Measurements from ENCODE around the gene TRIM32. TPM values are rescaled to one million over a fixed set of nuclear protein-coding genes. Genes with fewer than 3 reads are reported as not detected.

Gene TRIM32
- total RNA-seq, 2 experiments from 2014 or later, result 11.4 to 13.9 TPM

GRCh38 chr9:116703634-116704033 lies 16.5 kb downstream of the TRIM32 start:
- DNase-seq (ENCODE audit: low spot score), result no peak

DNA sequence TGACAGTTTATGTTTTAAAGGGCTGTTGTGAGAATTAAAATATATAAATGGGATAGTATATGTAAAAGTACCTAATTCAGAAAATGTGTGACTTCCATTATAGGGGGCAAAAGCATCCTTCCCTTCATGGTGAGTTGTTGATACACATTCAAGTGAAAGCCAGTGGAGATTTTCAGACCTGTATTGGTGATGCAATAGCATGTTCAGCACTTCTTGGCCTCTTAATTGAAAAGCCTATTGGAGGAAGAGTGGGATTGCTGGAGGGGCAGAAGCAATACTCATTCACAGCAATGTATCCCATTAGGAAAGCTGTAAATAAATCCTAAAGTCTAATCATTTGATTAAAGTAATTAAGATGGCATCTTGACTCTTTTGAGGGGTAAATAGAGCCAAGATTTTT lies 17.4 kb downstream of the TRIM32 start:
- DNase-seq (ENCODE audit: low spot score), result no peak
- peaks cover 17% of the 10 kb centered on the region for H3K36me3 ChIP-seq (ENCODE audit: insufficient read depth, low read length)
- POLR2A ChIA-PET, result interaction anchor here (0.7 to 1.3 kb wide), 2 partner anchors 16 to 17 kb away, joined by 3 read pairs; partner anchors contain the start of gene TRIM32
- no peak overlapping the region for H2AFZ ChIP-seq (ENCODE audit: low read length)
- no peaks in the 10 kb centered on the region; the same call in 1 of the 2 replicates for H4K20me1 ChIP-seq (ENCODE audit: insufficient read depth, low read length)
- H3K4me2 ChIP-seq (ENCODE audit: low read length), result no peak overlapping the region
- intact Hi-C loops (cut with micrococcal nuclease; ENCODE audit: unreplicated experiment), result no loop called here
- CTCF ChIA-PET (ENCODE audit: unreplicated experiment), result no interaction called here
- no peaks in the 10 kb centered on the region for H3K79me2 ChIP-seq (ENCODE audit: insufficient read depth, low read depth, low read length)
- no TSS peak for BruUV-seq (replicated peaks)
- no peak overlapping the region for H3K27ac ChIP-seq (ENCODE audit: low read depth, low read length, poor library complexity, severe bottlenecking)
- H3K9me2 ChIP-seq (ENCODE audit: insufficient read depth, low read length), result no peaks in the 10 kb centered on the region
- no peaks in the 10 kb centered on the region for H3K4me1 ChIP-seq (ENCODE audit: insufficient read depth, low read length, poor library complexity, severe bottlenecking)
- H3K4me3 ChIP-seq (ENCODE audit: low read depth, low read length, poor library complexity, severe bottlenecking), result no peak overlapping the region
- H3K9me3 ChIP-seq (ENCODE audit: low read length), result no peaks in the 10 kb centered on the region
- no peak for TF ChIP-seq CTCF (conservative IDR thresholded peaks at IDR 0.05; ENCODE audit: low read length)
- no peak for TF ChIP-seq EZH2phosphoT487 (IDR thresholded peaks at IDR 0.05; ENCODE audit: borderline replicate concordance, low read depth, low read length)

More at GRCh38 chr9:116703634-116704033, 16.5 kb downstream of the TRIM32 start:
- intact Hi-C loops (cut with micrococcal nuclease; ENCODE audit: unreplicated experiment), result no loop called here
- H3K4me3 ChIP-seq (ENCODE audit: low read depth, low read length, poor library complexity, severe bottlenecking), result no peak overlapping the region
- no peaks in the 10 kb centered on the region for H3K79me2 ChIP-seq (ENCODE audit: insufficient read depth, low read depth, low read length)
- peaks cover 26% of the 10 kb centered on the region for H3K36me3 ChIP-seq (ENCODE audit: insufficient read depth, low read length)
- ChIA-PET CTCF (ENCODE audit: unreplicated experiment) (no interaction called here), POLR2A (interaction anchor here (0.6 to 1.3 kb wide), 2 partner anchors 17 to 66 kb away, joined by 3 read pairs; partner anchors contain the start of gene TRIM32)
- H3K27ac ChIP-seq (ENCODE audit: low read depth, low read length, poor library complexity, severe bottlenecking), result no peak overlapping the region
- no peaks in the 10 kb centered on the region for H3K4me1 ChIP-seq (ENCODE audit: insufficient read depth, low read length, poor library complexity, severe bottlenecking)
- H4K20me1 ChIP-seq (ENCODE audit: insufficient read depth, low read length), result no peaks in the 10 kb centered on the region; the same call in 1 of the 2 replicates
- no TSS peak for BruUV-seq (replicated peaks)
- no peaks in the 10 kb centered on the region for H3K9me2 ChIP-seq (ENCODE audit: insufficient read depth, low read length)
- H3K9me3 ChIP-seq (ENCODE audit: low read length), result no peaks in the 10 kb centered on the region
- no peak overlapping the region for H2AFZ ChIP-seq (ENCODE audit: low read length)
- H3K4me2 ChIP-seq (ENCODE audit: low read length), result no peak overlapping the region
- no peak for TF ChIP-seq CTCF (conservative IDR thresholded peaks at IDR 0.05; ENCODE audit: low read length)
- no peak for TF ChIP-seq EZH2phosphoT487 (IDR thresholded peaks at IDR 0.05; ENCODE audit: borderline replicate concordance, low read depth, low read length)

DNA sequence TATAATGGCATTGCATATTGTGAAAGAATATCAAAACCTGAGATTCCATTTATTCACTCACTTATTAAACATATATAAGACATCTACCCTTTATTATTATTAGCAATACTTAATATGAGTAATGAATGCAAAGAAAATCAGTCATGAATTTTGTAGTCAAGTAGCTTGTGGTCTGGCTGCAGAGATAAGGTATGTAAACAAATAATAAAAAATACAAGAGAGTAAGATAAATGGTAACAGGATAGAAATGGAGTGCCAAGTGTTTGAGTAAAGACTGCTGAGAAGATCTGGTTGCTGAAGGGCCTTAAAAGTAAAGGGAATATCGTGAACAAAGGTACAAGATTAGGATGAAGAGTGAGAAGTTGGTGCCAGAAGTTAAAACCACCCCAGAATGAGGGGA lies 18.4 kb downstream of the TRIM32 start:
- no peak overlapping the region for H3K27ac ChIP-seq (ENCODE audit: low read depth, low read length, poor library complexity, severe bottlenecking)
- H3K79me2 ChIP-seq (ENCODE audit: insufficient read depth, low read depth, low read length), result no peaks in the 10 kb centered on the region
- no TSS peak for BruUV-seq (replicated peaks)
- intact Hi-C loops (cut with micrococcal nuclease; ENCODE audit: unreplicated experiment), result no loop called here
- ChIA-PET POLR2A (no interaction called here), CTCF (ENCODE audit: unreplicated experiment) (no interaction called here)
- no peak overlapping the region for H3K4me3 ChIP-seq (ENCODE audit: low read depth, low read length, poor library complexity, severe bottlenecking)
- peaks cover 7% of the 10 kb centered on the region; the same call in 1 of the 2 replicates for H3K36me3 ChIP-seq (ENCODE audit: insufficient read depth, low read length)
- no peak for DNase-seq (ENCODE audit: low spot score)
- H3K9me3 ChIP-seq (ENCODE audit: low read length), result no peaks in the 10 kb centered on the region
- H3K4me1 ChIP-seq (ENCODE audit: insufficient read depth, low read length, poor library complexity, severe bottlenecking), result no peaks in the 10 kb centered on the region
- H3K9me2 ChIP-seq (ENCODE audit: insufficient read depth, low read length), result no peaks in the 10 kb centered on the region
- no peak overlapping the region for H2AFZ ChIP-seq (ENCODE audit: low read length)
- TF ChIP-seq CTCF (conservative IDR thresholded peaks at IDR 0.05; ENCODE audit: low read length) (no peak), EZH2phosphoT487 (IDR thresholded peaks at IDR 0.05; ENCODE audit: borderline replicate concordance, low read depth, low read length) (no peak)
- H4K20me1 ChIP-seq (ENCODE audit: insufficient read depth, low read length), result no peaks in the 10 kb centered on the region; the same call in 1 of the 2 replicates
- H3K4me2 ChIP-seq (ENCODE audit: low read length), result no peak overlapping the region
